Mesendoderm (in vitro differentiated cells): ENCODE results near the gene RBM19.

Experiments
- DNase-seq: peaks from one replicate; pipeline ENCODE4 v3.0.0; 2013
- H2AK5ac ChIP-seq: 2 replicates; pipeline ENCODE4 v1.6.1; 2013; ENCODE audit warnings: low read length, inconsistent platforms
- H2BK120ac ChIP-seq: 2 replicates; pipeline ENCODE4 v1.6.1; 2013; ENCODE audit warnings: low read depth, mild to moderate bottlenecking, low read length, moderate library complexity, mixed read lengths
- H2BK15ac ChIP-seq: replicated peaks from 2 replicates; pipeline ENCODE4 v1.6.1; 2013; ENCODE audit warnings: low read depth, mild to moderate bottlenecking, moderate library complexity
- H2BK5ac ChIP-seq: 2 replicates; pipeline ENCODE4 v1.6.1; 2013; ENCODE audit warnings: low read length, inconsistent platforms
- H3K18ac ChIP-seq: 2 replicates; pipeline ENCODE4 v1.6.1; 2013; ENCODE audit warnings: mild to moderate bottlenecking, low read length, mixed read lengths
- H3K23ac ChIP-seq: one replicate; pipeline ENCODE4 v1.6.1; 2013; ENCODE audit warnings: low read length
- H3K27ac ChIP-seq: 2 replicates; pipeline ENCODE4 v1.5.1; 2013; ENCODE audit warnings: low read depth, mild to moderate bottlenecking, inconsistent platforms, low read length, moderate library complexity
- H3K27me3 ChIP-seq: 2 replicates; pipeline ENCODE4 v1.6.1; 2013; ENCODE audit warnings: low read length, control low read depth, mild to moderate bottlenecking, inconsistent platforms; ENCODE audit not compliant: insufficient read depth, poor library complexity
- H3K36me3 ChIP-seq: 2 replicates; pipeline ENCODE4 v1.6.1; 2013; ENCODE audit warnings: low read length, inconsistent platforms; ENCODE audit not compliant: control insufficient read depth, insufficient read depth
- H3K4ac ChIP-seq: one replicate; pipeline ENCODE4 v1.6.1; 2013; ENCODE audit warnings: low read depth, mild to moderate bottlenecking, low read length, moderate library complexity
- H3K4me1 ChIP-seq: 2 replicates; pipeline ENCODE4 v1.6.1; 2013; ENCODE audit warnings: low read depth, low read length, inconsistent platforms; ENCODE audit not compliant: control insufficient read depth
- H3K4me2 ChIP-seq: 2 replicates; pipeline ENCODE4 v1.6.1; 2013; ENCODE audit warnings: low read length
- H3K4me3 ChIP-seq: 2 replicates; pipeline ENCODE4 v1.5.1; 2013; ENCODE audit warnings: mild to moderate bottlenecking, low read length
- H3K56ac ChIP-seq: one replicate; pipeline ENCODE4 v1.6.1; 2013; ENCODE audit warnings: low read length
- H3K79me1 ChIP-seq: 2 replicates; pipeline ENCODE4 v1.6.1; 2013; ENCODE audit warnings: low read length, inconsistent platforms
- H3K79me2 ChIP-seq: 2 replicates; pipeline ENCODE4 v1.6.1; 2013; ENCODE audit warnings: mild to moderate bottlenecking, low read length; ENCODE audit not compliant: control insufficient read depth, insufficient read depth
- H3K9ac ChIP-seq: 2 replicates; pipeline ENCODE4 v1.6.1; 2013; ENCODE audit warnings: low read length, inconsistent platforms
- H4K5ac ChIP-seq: one replicate; pipeline ENCODE4 v1.6.1; 2013; ENCODE audit warnings: low read length
- H4K8ac ChIP-seq: one replicate; pipeline ENCODE4 v1.6.1; 2013; ENCODE audit warnings: low read depth, mild to moderate bottlenecking, control low read depth, low read length, moderate library complexity
- WGBS: extraction: QIAGEN DNeasy Blood & Tissue Kit; methylation state at CpG from one replicate; pipeline ENCODE4 v1.1.7; 2013; ENCODE audit warnings: low lambda C conversion rate, missing lambda C conversion rate; ENCODE audit not compliant: insufficient coverage; ENCODE audit errors: extremely low coverage; 5-methylcytosine and 5-hydroxymethylcytosine counted together

The RBM19 gene

GRCh38 chr12:113910751-113911272, 55.3 kb downstream of the RBM19 start:
- Histone ChIP-seq H3K23ac (no peak overlapping the region), H2BK120ac (no peak overlapping the region), H4K8ac (no peak overlapping the region), H3K27me3 (no peaks in the 10 kb centered on the region), H3K4ac (no peak overlapping the region), H2BK15ac (no peak overlapping the region), H3K27ac (no peak overlapping the region), H3K4me2 (no peak overlapping the region), H2AK5ac (no peak overlapping the region), H3K4me3 (no peak overlapping the region), H3K9ac (no peak overlapping the region), H3K18ac (no peak overlapping the region), H2BK5ac (no peak overlapping the region), H3K4me1 (no peaks in the 10 kb centered on the region), H3K79me1 (no peaks in the 10 kb centered on the region), H3K56ac (no peak overlapping the region), H4K5ac (no peak overlapping the region), H3K79me2 (no peaks in the 10 kb centered on the region), H3K36me3 (no peaks in the 10 kb centered on the region)
- DNase-seq, result no peak
- no CpG with 5 or more reads among the region's 6 CpGs for WGBS

DNA sequence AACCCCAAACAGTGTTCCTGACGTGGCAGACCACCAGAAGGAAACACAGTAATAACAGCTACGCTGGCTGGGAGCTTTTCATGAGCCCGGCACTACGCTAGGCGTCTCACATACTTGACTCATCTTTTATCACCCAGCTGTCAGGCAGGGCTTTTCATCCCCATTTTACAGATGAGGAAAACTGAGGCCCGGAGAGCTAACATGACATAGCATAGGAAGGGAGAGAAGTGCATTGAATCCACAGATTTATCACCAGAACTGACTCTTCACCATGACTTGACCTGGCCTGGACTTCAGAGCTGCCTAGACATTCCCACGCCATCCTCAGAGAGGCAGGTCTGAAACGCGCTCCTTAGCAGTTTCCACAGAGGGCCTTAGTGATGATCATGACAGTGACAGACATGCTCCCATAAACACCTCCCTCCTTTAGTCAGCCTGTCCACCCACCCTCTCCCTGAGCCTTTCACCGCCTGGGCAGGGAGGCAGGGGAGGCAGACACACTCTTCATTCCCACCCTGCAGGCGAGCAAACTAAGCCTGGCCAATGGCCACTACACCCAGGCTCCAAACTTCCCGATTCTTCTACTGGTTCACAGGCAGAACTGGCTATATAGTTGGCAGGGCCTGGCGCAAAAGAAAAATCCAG, 56.2 kb downstream of the RBM19 start:
- Histone ChIP-seq H3K4me2 (no peak overlapping the region), H3K79me1 (no peaks in the 10 kb centered on the region), H4K8ac (no peak overlapping the region), H3K56ac (no peak overlapping the region), H2BK15ac (no peak overlapping the region), H3K36me3 (no peaks in the 10 kb centered on the region), H2BK120ac (no peak overlapping the region), H3K27me3 (no peaks in the 10 kb centered on the region), H2AK5ac (no peak overlapping the region), H3K18ac (no peak overlapping the region), H3K23ac (no peak overlapping the region), H3K27ac (no peak overlapping the region), H2BK5ac (no peak overlapping the region), H3K4me1 (no peaks in the 10 kb centered on the region), H3K4ac (no peak overlapping the region), H3K9ac (no peak overlapping the region), H4K5ac (no peak overlapping the region), H3K79me2 (no peaks in the 10 kb centered on the region), H3K4me3 (no peak overlapping the region)
- no peak for DNase-seq
- no CpG with 5 or more reads among the region's 13 CpGs for WGBS

DNA sequence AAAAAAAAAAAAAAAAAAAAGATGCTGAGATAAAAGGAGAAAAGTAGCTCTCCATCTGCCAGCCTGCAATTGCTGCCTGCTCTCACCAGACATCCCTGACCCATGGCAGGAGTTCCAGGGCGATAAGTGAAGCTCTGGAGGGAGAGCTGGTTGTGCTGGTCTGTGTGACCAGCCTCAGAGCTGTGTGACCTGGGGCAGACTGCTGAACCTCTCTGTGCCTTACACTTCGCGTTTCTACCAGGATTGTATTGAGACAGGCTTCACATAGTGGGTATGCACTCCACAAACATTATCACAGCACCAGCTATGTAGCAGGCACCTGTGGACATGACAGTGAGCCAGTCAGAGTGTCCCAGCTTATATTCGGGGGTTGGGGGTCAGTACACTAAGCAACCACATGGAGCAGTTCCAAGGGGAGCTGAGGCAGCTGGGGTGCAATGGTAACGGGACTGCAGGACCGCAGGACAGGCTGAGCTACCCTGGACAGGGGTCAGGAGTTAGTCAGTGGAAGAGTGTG, 57.5 kb downstream of the RBM19 start:
- Histone ChIP-seq H4K8ac (no peak overlapping the region), H3K4me2 (no peak overlapping the region), H3K56ac (no peak overlapping the region), H3K36me3 (no peaks in the 10 kb centered on the region), H3K4me1 (no peaks in the 10 kb centered on the region), H3K79me2 (no peaks in the 10 kb centered on the region), H2BK15ac (no peak overlapping the region), H3K4ac (no peak overlapping the region), H2BK5ac (no peak overlapping the region), H4K5ac (no peak overlapping the region), H3K4me3 (no peak overlapping the region), H2AK5ac (no peak overlapping the region), H2BK120ac (no peak overlapping the region), H3K27ac (no peak overlapping the region), H3K79me1 (no peaks in the 10 kb centered on the region), H3K27me3 (no peaks in the 10 kb centered on the region), H3K9ac (no peak overlapping the region), H3K18ac (no peak overlapping the region), H3K23ac (no peak overlapping the region)
- WGBS, result no CpG with 5 or more reads among the region's 6 CpGs
- no peak for DNase-seq

DNA sequence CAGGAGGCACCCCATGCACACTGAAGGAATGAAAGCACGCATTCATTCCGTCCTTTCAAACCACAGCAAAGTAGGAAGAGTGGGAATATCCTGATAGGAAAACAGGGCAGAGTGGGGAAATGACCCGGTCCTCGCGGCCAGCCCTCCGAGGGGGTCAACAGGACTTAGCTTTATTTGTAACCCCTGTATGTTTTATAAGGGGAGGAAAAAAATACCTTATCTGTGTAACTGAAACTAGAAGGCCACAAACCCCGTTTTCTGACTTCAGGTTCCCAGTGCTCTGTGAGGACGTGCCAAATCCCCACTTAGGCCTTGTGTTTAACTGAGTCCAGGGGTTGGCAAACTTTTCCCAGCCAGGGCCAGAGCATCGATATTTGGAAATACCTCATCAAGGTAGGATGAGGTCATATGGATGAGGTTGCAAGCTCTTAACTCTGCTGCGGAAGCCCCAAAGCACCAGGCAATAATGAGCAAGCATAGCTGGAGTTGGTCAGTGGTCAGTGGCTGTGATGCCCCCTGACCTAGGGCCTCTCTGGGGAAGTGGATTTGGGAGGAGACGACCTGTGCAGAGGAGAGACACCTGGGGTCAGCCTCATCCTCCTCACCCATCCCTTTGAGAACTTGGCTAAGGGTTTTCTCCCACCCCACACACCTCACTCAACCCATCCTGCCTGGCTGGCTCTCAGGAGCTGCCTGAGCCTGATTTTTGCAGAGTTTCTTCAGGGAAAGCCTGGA, 58.5 kb downstream of the RBM19 start:
- Histone ChIP-seq H3K79me1 (no peaks in the 10 kb centered on the region), H3K27me3 (no peaks in the 10 kb centered on the region), H4K8ac (no peak overlapping the region), H3K4me3 (no peak overlapping the region), H3K56ac (no peak overlapping the region), H3K79me2 (no peaks in the 10 kb centered on the region), H2BK120ac (no peak overlapping the region), H3K18ac (no peak overlapping the region), H3K36me3 (no peaks in the 10 kb centered on the region), H2AK5ac (no peak overlapping the region), H4K5ac (no peak overlapping the region), H3K27ac (no peak overlapping the region), H3K4me2 (no peak overlapping the region), H3K9ac (no peak overlapping the region), H2BK5ac (no peak overlapping the region), H3K23ac (no peak overlapping the region), H3K4ac (no peak overlapping the region), H3K4me1 (no peaks in the 10 kb centered on the region), H2BK15ac (no peak overlapping the region)
- no CpG with 5 or more reads among the region's 11 CpGs for WGBS
- no peak for DNase-seq

DNA sequence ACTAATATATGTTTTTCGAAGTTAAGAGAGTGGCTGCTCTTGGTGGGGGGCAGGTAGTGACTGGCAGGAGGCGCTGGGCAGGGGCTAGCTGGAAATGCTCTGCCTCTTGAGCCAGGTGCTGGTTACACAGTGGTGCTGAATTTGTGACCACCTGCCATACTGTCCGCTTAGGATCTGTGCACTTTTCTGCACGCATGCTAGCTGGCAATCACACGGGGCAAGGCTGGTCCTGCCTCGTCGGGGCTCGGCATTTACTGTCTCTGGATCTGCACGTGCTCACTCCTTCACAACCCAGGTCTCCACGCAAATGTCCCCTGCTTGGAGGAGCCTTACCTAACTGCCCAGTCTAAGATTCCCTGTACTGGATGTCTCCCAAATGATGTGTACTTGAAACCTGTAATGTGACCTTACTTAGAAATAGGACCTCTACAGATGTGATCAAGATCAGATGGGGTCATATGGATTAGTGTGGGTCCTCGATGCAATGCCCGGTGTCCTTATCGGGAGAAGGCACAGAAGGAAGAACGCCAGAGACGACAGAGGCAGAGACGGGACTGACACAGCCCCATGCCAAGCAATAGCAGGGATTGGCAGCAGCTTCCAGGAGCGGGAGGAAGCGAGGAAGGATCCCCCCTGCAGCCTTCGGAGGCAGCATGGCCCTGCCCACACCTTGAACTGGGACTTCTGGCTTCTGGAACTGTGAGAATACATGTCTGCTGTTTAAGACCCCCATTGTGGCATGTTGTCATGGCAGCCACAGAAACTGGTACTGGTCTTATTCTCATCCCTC, 59.5 kb downstream of the RBM19 start:
- Histone ChIP-seq H3K4me1 (no peaks in the 10 kb centered on the region), H4K8ac (no peak overlapping the region), H2BK5ac (no peak overlapping the region), H3K36me3 (no peaks in the 10 kb centered on the region), H3K18ac (no peak overlapping the region), H3K4me3 (no peak overlapping the region), H3K9ac (no peak overlapping the region), H3K27me3 (no peaks in the 10 kb centered on the region), H3K56ac (no peak overlapping the region), H2AK5ac (no peak overlapping the region), H3K4me2 (no peak overlapping the region), H2BK15ac (no peak overlapping the region), H3K23ac (no peak overlapping the region), H3K79me2 (no peaks in the 10 kb centered on the region), H3K79me1 (no peaks in the 10 kb centered on the region), H3K27ac (no peak overlapping the region), H4K5ac (no peak overlapping the region), H3K4ac (no peak overlapping the region), H2BK120ac (no peak overlapping the region)
- DNase-seq, result no peak
- WGBS, result no CpG with 5 or more reads among the region's 19 CpGs
